PC-9 (cell line): ENCODE data around the gene EXD3. TPM values are rescaled to one million over a fixed set of nuclear protein-coding genes. Genes with fewer than 3 reads are reported as not detected.

Experiments
- BruUV-seq: library from RNA; stranded (reverse); fragments of 400-500 nt; replicated peaks from 2 replicates; lab custom pipeline; 2021; lab: Mats Ljungman, UMichigan
- CTCF ChIA-PET: fragments of 300-600 bp; sonication (Branson Sonifier 250); formaldehyde crosslinking; loops from one replicate; lab custom pipeline; 2022; ENCODE audit warnings: antibody characterized with exemption; lab: Charles Lee
- POLR2A ChIA-PET: fragments of 300-600 bp; sonication (Branson Sonifier 250); formaldehyde crosslinking; loops from one replicate; lab custom pipeline; 2022; ENCODE audit warnings: antibody characterized with exemption; ENCODE audit not compliant: unreplicated experiment; lab: Charles Lee
- DNase-seq, 2 experiments: peaks; one replicate each; pipeline versions ENCODE4 v3.0.0 to v3.0.0-alpha.2; 2015 to 2022; ENCODE audit warnings: mixed read lengths in 1 of 2
- H2AFZ ChIP-seq: fragments of 200-600 bp; sonication (generic); 2 replicates; pipeline ENCODE4 v1.8.1; 2017; ENCODE audit warnings: antibody characterized with exemption
- H3F3A ChIP-seq: fragments of 200-600 bp; sonication (generic); 2 replicates; pipeline ENCODE4 v1.8.1; 2017; ENCODE audit warnings: antibody characterized with exemption, mild to moderate bottlenecking, low read depth; ENCODE audit not compliant: insufficient read depth
- H3K27ac ChIP-seq: fragments of 200-600 bp; sonication (generic); 2 replicates; pipeline ENCODE4 v1.6.1; 2016; ENCODE audit warnings: mixed run types
- H3K27me3 ChIP-seq: fragments of 200-600 bp; sonication (generic); 2 replicates; pipeline ENCODE4 v1.6.1; 2016; ENCODE audit warnings: low read depth, mixed run types; ENCODE audit not compliant: insufficient read depth
- H3K36me3 ChIP-seq: fragments of 200-600 bp; sonication (generic); 2 replicates; pipeline ENCODE4 v1.6.1; 2016; ENCODE audit warnings: low read depth, mixed run types
- H3K4me1 ChIP-seq: fragments of 200-600 bp; sonication (generic); replicated peaks from 2 replicates; pipeline ENCODE4 v1.6.1; 2016; ENCODE audit warnings: mixed run types; ENCODE audit not compliant: insufficient read depth
- H3K4me2 ChIP-seq: fragments of 200-600 bp; sonication (generic); 2 replicates; pipeline ENCODE4 v1.6.1; 2017; ENCODE audit warnings: mixed run types
- H3K4me3 ChIP-seq: fragments of 200-600 bp; sonication (generic); 2 replicates; pipeline ENCODE4 v1.6.1; 2016; ENCODE audit warnings: mixed run types
- H3K79me2 ChIP-seq: fragments of 200-600 bp; sonication (generic); 2 replicates; pipeline ENCODE4 v1.6.1; 2017; ENCODE audit warnings: low read depth, mixed run types
- H3K9me2 ChIP-seq: fragments of 200-600 bp; sonication (generic); 2 replicates; pipeline ENCODE4 v1.8.1; 2017; ENCODE audit warnings: mild to moderate bottlenecking; ENCODE audit not compliant: insufficient read depth
- H3K9me3 ChIP-seq: fragments of 200-600 bp; sonication (generic); 2 replicates; pipeline ENCODE4 v1.8.1; 2016; ENCODE audit warnings: low read depth; ENCODE audit not compliant: insufficient read depth
- H4K20me1 ChIP-seq: fragments of 200-600 bp; sonication (generic); 2 replicates; pipeline ENCODE4 v1.8.1; 2017; ENCODE audit not compliant: insufficient read depth
- EZH2 ChIP-seq: fragments of 200-600 bp; sonication (generic); IDR thresholded peaks from 2 replicates; pipeline ENCODE4 v1.8.0; 2017; ENCODE audit warnings: antibody characterized with exemption, low read depth
- intact Hi-C: fragments of 100-400 bp; cut with micrococcal nuclease; formaldehyde crosslinking; loops from one replicate; pipeline ENCODE4 v1.10.0; 2022; ENCODE audit not compliant: unreplicated experiment
- total RNA-seq: library from RNA; stranded (reverse); gene quantifications from 2 replicates; pipeline ENCODE4 v1.2.3, GENCODE V29; 2021
- TF ChIP-seq, protein P1 (sequence below): fragments of 200-600 bp; sonication (generic); conservative IDR thresholded peaks from 2 replicates; pipeline ENCODE4 v1.6.1; 2017; ENCODE audit warnings: mixed run types, antibody characterized with exemption, mild to moderate bottlenecking, moderate library complexity

Gene EXD3
- total RNA-seq, 1 experiment from 2014 or later, result 23.7 TPM

DNA sequence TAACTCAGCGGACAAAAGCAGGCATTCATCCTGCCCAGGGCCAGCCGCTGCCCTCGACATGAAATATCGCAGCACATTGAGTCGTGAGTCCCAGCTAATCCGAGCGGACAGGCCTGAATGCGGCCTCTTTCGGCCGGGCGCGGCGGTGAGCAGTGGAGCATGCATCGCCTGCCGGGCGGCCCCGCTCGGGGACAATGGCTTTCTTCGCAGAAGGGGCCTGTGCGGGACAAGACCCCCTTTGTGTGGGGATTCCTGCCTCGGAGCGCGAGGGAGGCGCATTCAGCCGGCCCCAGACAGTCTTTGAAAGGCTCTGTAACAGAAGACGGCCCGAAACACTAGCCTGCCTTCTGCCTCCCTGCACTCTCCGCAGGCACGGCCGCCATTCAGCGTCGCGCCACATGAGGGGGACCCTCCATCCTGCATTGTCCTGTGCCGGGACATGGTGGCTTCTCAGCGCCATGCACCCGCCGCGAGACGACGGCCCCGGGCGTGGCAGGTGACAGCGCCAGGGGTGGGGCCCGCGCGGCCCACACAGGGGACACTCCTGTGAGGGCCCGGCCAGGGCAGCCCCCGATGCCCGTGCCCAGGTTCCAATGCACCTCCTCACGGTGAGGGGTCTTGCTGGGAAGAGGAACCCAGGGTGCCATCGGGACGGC is 52.0 kb downstream of the EXD3 start:
- intact Hi-C loops, result no loop called here
- BruUV-seq, result no TSS peak
- H3K4me3 ChIP-seq, result no peak overlapping the region

DNA sequence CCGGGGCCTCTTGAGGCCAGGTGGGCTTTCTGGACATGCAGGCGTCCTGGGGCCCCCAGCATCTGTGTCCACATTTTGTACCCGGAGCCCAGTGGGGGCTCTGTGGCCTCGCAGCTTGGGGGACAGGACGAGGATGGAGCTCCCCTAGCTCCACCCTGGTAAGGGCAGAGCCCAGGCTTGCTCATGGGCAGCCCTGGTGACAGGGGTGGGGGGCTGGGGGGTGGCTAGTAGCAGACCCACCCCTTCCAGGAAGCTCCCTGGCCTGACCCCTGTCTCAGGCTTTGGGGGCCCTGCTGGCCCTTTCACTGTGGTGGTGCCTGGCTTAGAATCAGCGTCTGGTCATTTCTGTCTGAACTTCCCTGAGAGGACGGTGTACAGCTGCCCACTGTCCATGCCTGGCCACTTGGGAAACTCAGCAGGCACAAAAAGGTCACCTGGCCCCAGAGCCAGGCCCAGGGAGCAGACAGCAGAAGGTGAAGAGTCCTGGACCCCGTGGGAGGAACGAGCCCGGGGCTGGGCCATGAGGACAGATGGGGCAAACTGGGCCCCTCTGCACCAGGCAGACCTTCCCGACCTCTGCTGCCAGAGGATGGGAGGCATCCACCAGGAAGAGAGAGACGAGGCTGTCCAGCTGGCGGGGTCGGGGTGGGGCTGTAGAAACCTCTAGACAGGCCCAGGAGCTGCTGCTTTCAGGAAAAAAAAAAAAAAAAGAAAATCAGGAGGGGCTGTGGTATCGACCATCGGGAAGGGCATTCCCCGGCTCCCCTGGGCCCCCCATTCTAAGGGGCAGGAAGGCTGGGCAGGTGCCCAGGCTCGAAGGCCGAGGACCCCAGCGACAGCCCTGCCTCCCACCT is 52.8 kb downstream of the EXD3 start:
- Histone ChIP-seq H3K9me3 (no peaks in the 10 kb centered on the region), H3K4me3 (no peak overlapping the region), H4K20me1 (no peaks in the 10 kb centered on the region), H3K79me2 (no peaks in the 10 kb centered on the region), H3F3A (peaks cover 8% of the 10 kb centered on the region; the same call in 1 of the 2 replicates), H3K4me2 (no peak overlapping the region), H3K9me2 (no peaks in the 10 kb centered on the region), H3K4me1 (no peaks in the 10 kb centered on the region), H2AFZ (no peak overlapping the region), H3K27me3 (no peaks in the 10 kb centered on the region), H3K27ac (no peak overlapping the region), H3K36me3 (no peaks in the 10 kb centered on the region)
- TF ChIP-seq, protein P1, sequence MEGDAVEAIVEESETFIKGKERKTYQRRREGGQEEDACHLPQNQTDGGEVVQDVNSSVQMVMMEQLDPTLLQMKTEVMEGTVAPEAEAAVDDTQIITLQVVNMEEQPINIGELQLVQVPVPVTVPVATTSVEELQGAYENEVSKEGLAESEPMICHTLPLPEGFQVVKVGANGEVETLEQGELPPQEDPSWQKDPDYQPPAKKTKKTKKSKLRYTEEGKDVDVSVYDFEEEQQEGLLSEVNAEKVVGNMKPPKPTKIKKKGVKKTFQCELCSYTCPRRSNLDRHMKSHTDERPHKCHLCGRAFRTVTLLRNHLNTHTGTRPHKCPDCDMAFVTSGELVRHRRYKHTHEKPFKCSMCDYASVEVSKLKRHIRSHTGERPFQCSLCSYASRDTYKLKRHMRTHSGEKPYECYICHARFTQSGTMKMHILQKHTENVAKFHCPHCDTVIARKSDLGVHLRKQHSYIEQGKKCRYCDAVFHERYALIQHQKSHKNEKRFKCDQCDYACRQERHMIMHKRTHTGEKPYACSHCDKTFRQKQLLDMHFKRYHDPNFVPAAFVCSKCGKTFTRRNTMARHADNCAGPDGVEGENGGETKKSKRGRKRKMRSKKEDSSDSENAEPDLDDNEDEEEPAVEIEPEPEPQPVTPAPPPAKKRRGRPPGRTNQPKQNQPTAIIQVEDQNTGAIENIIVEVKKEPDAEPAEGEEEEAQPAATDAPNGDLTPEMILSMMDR, result no peak
- no peak for TF ChIP-seq EZH2
- BruUV-seq, result no TSS peak
- POLR2A ChIA-PET, result interaction anchor here (0.6 kb wide), 1 partner anchor 53 kb away, joined by 5 read pairs; no protein-coding TSS in a partner anchor
- intact Hi-C loops, result no loop called here
- DNase-seq, result no peak
- CTCF ChIA-PET, result interaction anchor here (0.6 kb wide), 2 partner anchors 348 to 422 kb away, joined by 5 to 7 read pairs; no protein-coding TSS in a partner anchor

More for the DNA sequence above, 52.0 kb downstream of the EXD3 start:
- H4K20me1 ChIP-seq, result no peaks in the 10 kb centered on the region
- no peaks in the 10 kb centered on the region for H3K27me3 ChIP-seq
- H3K4me1 ChIP-seq, result no peaks in the 10 kb centered on the region
- no peaks in the 10 kb centered on the region for H3K36me3 ChIP-seq
- H3K9me3 ChIP-seq, result no peaks in the 10 kb centered on the region
- TF ChIP-seq EZH2, result no peak
- TF ChIP-seq, protein P1, result no peak
- H3K27ac ChIP-seq, result no peak overlapping the region
- CTCF ChIA-PET, result interaction anchor here (0.6 kb wide), 2 partner anchors 347 to 423 kb away, joined by 5 to 7 read pairs; no protein-coding TSS in a partner anchor
- no peak overlapping the region for H3K4me2 ChIP-seq
- peaks cover 2% of the 10 kb centered on the region; the same call in 1 of the 2 replicates for H3F3A ChIP-seq
- POLR2A ChIA-PET, result no interaction called here
- DNase-seq, result no peak
- H3K9me2 ChIP-seq, result no peaks in the 10 kb centered on the region
- H3K79me2 ChIP-seq, result no peaks in the 10 kb centered on the region
- no peak overlapping the region for H2AFZ ChIP-seq

DNA sequence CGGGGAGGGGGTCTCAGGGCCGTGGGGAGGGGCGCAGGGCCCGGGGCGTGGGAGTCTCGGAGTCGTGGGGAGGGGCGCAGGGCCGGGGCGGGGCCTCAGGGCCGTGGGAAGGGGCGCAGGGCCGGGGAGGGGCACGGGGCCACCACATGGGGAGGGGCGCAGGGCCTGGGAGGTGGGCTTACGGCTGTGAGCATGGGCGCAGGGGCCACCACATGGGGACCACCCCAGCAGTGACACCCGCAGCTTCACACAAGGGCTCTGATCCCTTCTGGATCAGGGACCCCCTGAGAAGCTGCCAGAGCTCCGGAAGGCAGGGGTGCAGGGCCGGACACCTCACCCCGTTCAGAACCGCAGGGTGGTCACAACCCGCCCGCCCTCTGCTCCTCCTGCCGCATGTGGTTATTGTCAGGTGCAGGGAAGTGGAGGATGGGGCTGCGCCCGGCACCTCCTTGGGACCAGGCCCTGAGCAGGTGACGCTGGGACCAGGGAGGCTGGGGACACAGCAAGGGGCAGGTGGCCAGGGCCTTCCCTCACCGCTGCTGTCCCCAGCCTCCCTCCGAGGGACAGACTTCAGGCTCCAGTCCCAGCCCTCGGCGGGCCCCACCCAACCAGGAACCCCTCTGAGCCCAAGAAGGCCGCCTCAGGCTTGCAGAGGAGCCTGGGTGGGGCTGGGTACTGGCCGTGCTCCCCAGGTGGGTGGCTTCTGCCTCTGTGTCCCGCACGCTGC is 53.7 kb downstream of the EXD3 start:
- intact Hi-C loops, result no loop called here
- no peaks in the 10 kb centered on the region for H3K4me1 ChIP-seq
- no peaks in the 10 kb centered on the region for H3K36me3 ChIP-seq
- no peak overlapping the region for H2AFZ ChIP-seq
- H3K27ac ChIP-seq, result no peak overlapping the region
- no peaks in the 10 kb centered on the region for H3K9me2 ChIP-seq
- H3K4me2 ChIP-seq, result no peak overlapping the region
- H3K27me3 ChIP-seq, result no peaks in the 10 kb centered on the region
- no peak overlapping the region for H3K4me3 ChIP-seq
- H4K20me1 ChIP-seq, result no peaks in the 10 kb centered on the region
- CTCF ChIA-PET, result interaction anchor here (0.5 kb wide), 1 partner anchor 160 kb away, joined by 3 read pairs; no protein-coding TSS in a partner anchor
- TF ChIP-seq EZH2, result no peak
- TF ChIP-seq, protein P1, result no peak
- H3K9me3 ChIP-seq, result no peaks in the 10 kb centered on the region
- DNase-seq, result no peak
- peaks cover 8% of the 10 kb centered on the region; the same call in 1 of the 2 replicates for H3F3A ChIP-seq
- no peaks in the 10 kb centered on the region for H3K79me2 ChIP-seq
- POLR2A ChIA-PET, result interaction anchor here (0.6 kb wide), 1 partner anchor 52 kb away, joined by 5 read pairs; no protein-coding TSS in a partner anchor
- no TSS peak for BruUV-seq
